ENCODE data around the gene NFIA.

Gene NFIA

DNA sequence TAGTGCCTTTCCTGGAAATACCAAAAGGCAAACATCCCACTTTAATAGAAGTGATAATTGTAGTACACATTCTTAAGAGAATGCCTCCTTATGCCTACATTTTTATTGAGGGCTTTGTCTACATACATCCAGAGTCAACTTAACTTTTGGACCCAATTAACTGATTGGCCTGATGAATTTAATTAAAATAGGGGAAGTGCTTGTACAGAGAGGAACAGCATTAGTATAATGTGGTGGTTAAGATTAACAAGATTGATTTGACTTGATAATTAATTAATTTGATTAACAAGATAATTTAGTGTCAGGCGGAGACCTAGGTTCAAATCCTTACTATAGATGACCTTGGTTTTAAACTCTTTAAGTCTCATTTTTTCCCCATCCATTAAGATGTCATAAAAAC lies 111.4 kb downstream of the NFIA start:
- TF ChIP-seq, protein P1, sequence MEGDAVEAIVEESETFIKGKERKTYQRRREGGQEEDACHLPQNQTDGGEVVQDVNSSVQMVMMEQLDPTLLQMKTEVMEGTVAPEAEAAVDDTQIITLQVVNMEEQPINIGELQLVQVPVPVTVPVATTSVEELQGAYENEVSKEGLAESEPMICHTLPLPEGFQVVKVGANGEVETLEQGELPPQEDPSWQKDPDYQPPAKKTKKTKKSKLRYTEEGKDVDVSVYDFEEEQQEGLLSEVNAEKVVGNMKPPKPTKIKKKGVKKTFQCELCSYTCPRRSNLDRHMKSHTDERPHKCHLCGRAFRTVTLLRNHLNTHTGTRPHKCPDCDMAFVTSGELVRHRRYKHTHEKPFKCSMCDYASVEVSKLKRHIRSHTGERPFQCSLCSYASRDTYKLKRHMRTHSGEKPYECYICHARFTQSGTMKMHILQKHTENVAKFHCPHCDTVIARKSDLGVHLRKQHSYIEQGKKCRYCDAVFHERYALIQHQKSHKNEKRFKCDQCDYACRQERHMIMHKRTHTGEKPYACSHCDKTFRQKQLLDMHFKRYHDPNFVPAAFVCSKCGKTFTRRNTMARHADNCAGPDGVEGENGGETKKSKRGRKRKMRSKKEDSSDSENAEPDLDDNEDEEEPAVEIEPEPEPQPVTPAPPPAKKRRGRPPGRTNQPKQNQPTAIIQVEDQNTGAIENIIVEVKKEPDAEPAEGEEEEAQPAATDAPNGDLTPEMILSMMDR (IDR thresholded peaks at IDR 0.05; ENCODE audit: low read depth, low read length): no peak

DNA sequence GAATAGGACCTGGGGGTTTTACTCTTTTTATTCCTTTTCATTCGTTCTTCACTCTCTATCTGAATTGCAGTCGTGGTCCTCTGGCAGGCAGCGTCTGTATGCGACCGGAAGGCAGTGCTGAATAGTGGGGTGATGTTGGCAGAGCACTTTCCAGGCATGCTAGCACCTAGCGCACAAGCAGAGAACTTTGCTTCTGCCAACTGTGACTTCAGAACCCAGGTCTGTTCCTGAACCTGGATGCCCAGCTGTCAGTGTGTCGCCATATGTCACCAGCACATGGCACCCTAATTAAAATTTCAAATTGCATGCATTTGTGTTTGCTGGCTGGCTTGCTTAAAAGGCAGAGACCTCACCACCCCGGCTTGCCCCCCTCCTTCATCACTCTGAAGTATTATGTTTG lies 116.2 kb downstream of the NFIA start:
- no peak overlapping the region for H3K4me3 ChIP-seq (replicated peaks in 1 of 2; ENCODE audit: low read depth in 2 of 2, low read length in 2 of 2)
- TF ChIP-seq, protein P1 (IDR thresholded peaks at IDR 0.05; ENCODE audit: low read depth, low read length): no peak
- no peak for DNase-seq (ENCODE audit: low read depth in 2 of 2)

More for the DNA sequence above, 111.4 kb downstream of the NFIA start:
- DNase-seq (ENCODE audit: low read depth in 2 of 2): no peak
- H3K4me3 ChIP-seq (replicated peaks in 1 of 2; ENCODE audit: low read depth in 2 of 2, low read length in 2 of 2): no peak overlapping the region

DNA sequence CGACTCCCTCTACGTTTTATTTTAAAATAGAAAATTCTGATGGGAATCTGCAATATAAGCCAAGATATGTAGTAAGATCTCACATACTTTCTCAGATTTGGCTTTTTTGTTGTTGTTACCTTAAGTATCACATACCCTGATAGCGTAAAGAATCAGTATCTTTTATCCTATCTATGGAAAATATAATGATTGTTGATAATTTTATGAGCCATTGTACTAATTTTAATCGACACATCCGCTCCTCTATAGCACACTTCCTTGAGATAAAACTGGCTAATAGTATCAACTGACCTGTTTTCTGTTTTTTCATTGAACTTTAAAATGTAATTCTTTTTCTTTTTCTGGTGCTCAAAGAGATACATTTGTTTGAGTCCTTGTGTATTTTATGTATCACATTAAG lies 118.7 kb downstream of the NFIA start:
- no peak overlapping the region for H3K4me3 ChIP-seq (replicated peaks in 1 of 2; ENCODE audit: low read depth in 2 of 2, low read length in 2 of 2)
- TF ChIP-seq, protein P1 (IDR thresholded peaks at IDR 0.05; ENCODE audit: low read depth, low read length): no peak
- no peak for DNase-seq (ENCODE audit: low read depth in 2 of 2)

DNA sequence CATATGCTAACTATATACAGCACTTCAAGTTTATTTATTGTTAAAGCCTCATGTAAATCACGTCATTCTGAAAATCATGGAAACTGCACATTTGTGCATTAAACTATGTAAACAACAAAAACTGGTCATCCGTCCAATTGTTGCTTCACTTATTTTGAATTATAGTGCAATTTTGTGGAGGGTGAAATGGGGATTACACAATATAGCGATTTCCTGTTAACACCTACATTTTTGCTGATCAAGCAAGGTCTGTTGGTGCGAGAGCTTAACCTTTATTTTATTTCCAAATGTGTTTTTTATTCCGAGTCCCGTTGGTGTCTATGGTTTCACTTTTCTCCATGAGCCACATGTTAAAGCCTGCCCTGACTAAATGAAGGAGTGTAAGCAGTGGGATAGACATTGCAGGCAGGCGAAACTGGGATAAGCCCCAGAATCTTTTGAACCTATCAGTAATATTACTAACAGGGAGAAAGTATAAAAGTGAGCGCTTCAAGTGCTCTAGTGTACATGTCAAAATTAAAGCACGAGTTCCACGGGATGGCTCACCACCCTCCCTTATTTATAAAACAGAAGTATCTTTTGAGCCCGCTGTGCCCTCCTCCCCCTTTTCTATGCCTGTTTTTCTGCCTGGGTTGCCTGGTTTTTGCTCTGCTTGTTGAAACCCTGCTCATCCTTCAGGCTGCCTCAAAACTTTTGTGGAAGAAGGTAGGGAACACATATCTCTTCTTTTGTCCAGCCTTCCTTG lies 120.7 kb downstream of the NFIA start:
- no peak overlapping the region for H3K4me3 ChIP-seq (replicated peaks in 1 of 2; ENCODE audit: low read depth in 2 of 2, low read length in 2 of 2)
- DNase-seq (ENCODE audit: low read depth in 2 of 2): no peak
- TF ChIP-seq, protein P1 (IDR thresholded peaks at IDR 0.05; ENCODE audit: low read depth, low read length): no peak

- DNase-seq (ENCODE audit: low read depth in 2 of 2): no peak
- H3K4me3 ChIP-seq (replicated peaks in 1 of 2; ENCODE audit: low read depth in 2 of 2, low read length in 2 of 2): no peak overlapping the region
Observed at GRCh38 chr1:61204528-61204927, 122.2 kb downstream of the NFIA start.

GRCh38 chr1:61207416-61207815 lies 125.1 kb downstream of the NFIA start:
- no peak for DNase-seq (ENCODE audit: low read depth in 2 of 2)
- TF ChIP-seq, protein P1 (IDR thresholded peaks at IDR 0.05; ENCODE audit: low read depth, low read length): no peak
- no peak overlapping the region for H3K4me3 ChIP-seq (replicated peaks in 1 of 2; ENCODE audit: low read depth in 2 of 2, low read length in 2 of 2)

More at GRCh38 chr1:61204528-61204927, 122.2 kb downstream of the NFIA start:
- TF ChIP-seq, protein P1 (IDR thresholded peaks at IDR 0.05; ENCODE audit: low read depth, low read length): no peak

- no peak overlapping the region for H3K4me3 ChIP-seq (replicated peaks in 1 of 2; ENCODE audit: low read depth in 2 of 2, low read length in 2 of 2)
- DNase-seq (ENCODE audit: low read depth in 2 of 2): no peak
- TF ChIP-seq, protein P1 (IDR thresholded peaks at IDR 0.05; ENCODE audit: low read depth, low read length): no peak
Observed at GRCh38 chr1:61208172-61208571, 125.8 kb downstream of the NFIA start.
